Loucy (cell line): ENCODE measurements around the gene MYL5.
"Not testable (repeated sequence)": the region's sequence is repeated elsewhere in the genome, so short reads cannot be mapped to it uniquely, and the experiment has no call there.

Experiments used
- H2AFZ ChIP-seq: fragments of 200-600 bp; sonication (generic); 2 replicates; pipeline ENCODE4 v1.6.0; 2016; ENCODE audit warnings: antibody characterized with exemption, mild to moderate bottlenecking, low read length, moderate library complexity
- H3F3A ChIP-seq: fragments of 200-600 bp; 2 replicates; pipeline ENCODE4 v1.6.0; 2016; ENCODE audit warnings: antibody characterized with exemption, low read depth, mild to moderate bottlenecking
- H3K27me3 ChIP-seq: fragments of 200-600 bp; sonication (generic); 2 replicates; pipeline ENCODE4 v1.6.1; 2014; ENCODE audit warnings: low read length, mild to moderate bottlenecking; ENCODE audit not compliant: insufficient read depth, poor library complexity, severe bottlenecking
- H3K36me3 ChIP-seq: fragments of 200-600 bp; sonication (generic); 2 replicates; pipeline ENCODE4 v1.6.1; 2016; ENCODE audit warnings: low read length; ENCODE audit not compliant: insufficient read depth
- H3K4me1 ChIP-seq: fragments of 200-600 bp; sonication (generic); 2 replicates; pipeline ENCODE4 v1.5.1; 2014; ENCODE audit warnings: low read length, mild to moderate bottlenecking; ENCODE audit not compliant: insufficient read depth, poor library complexity, severe bottlenecking
- H3K4me2 ChIP-seq: fragments of 200-600 bp; sonication (generic); 2 replicates; pipeline ENCODE4 v1.6.0; 2014; ENCODE audit warnings: antibody characterized with exemption, low read length, low read depth, mild to moderate bottlenecking; ENCODE audit not compliant: poor library complexity, severe bottlenecking
- H3K4me3 ChIP-seq: fragments of 200-600 bp; sonication (generic); 2 replicates; pipeline ENCODE4 v1.5.1; 2014; ENCODE audit warnings: low read length, mild to moderate bottlenecking, mixed read lengths; ENCODE audit not compliant: poor library complexity, severe bottlenecking
- H3K79me2 ChIP-seq: fragments of 200-600 bp; sonication (generic); 2 replicates; pipeline ENCODE4 v1.6.1; 2014; ENCODE audit warnings: low read length; ENCODE audit not compliant: insufficient read depth
- H3K9ac ChIP-seq: fragments of 200-600 bp; sonication (generic); 2 replicates; pipeline ENCODE4 v1.6.0; 2014; ENCODE audit warnings: mild to moderate bottlenecking, low read depth, low read length, moderate library complexity; ENCODE audit not compliant: poor library complexity, severe bottlenecking
- H3K9me2 ChIP-seq: fragments of 200-600 bp; sonication (generic); replicated peaks from 2 replicates; pipeline ENCODE4 v1.6.1; 2016; ENCODE audit warnings: low read depth, low read length, mixed read lengths
- H3K9me3 ChIP-seq: fragments of 200-600 bp; sonication (generic); 2 replicates; pipeline ENCODE4 v1.6.1; 2014; ENCODE audit warnings: mild to moderate bottlenecking, antibody characterized with exemption, low read length, low read depth; ENCODE audit not compliant: insufficient read depth
- H4K20me1 ChIP-seq: fragments of 200-600 bp; sonication (generic); 2 replicates; pipeline ENCODE4 v1.6.0; 2014; ENCODE audit warnings: antibody characterized with exemption, low read length, mild to moderate bottlenecking; ENCODE audit not compliant: insufficient read depth, poor library complexity, severe bottlenecking
- EZH2phosphoT487 ChIP-seq: fragments of 200-600 bp; IDR thresholded peaks from 2 replicates; pipeline ENCODE4 v1.6.1; 2018; ENCODE audit warnings: antibody characterized with exemption, mild to moderate bottlenecking, moderate library complexity, borderline replicate concordance
- TF ChIP-seq, protein P1 (sequence below): fragments of 200-600 bp; sonication (generic); conservative IDR thresholded peaks from 2 replicates; pipeline ENCODE4 v1.5.1; 2014; ENCODE audit warnings: mild to moderate bottlenecking, antibody characterized with exemption, low read length

Gene MYL5

GRCh38 chr4:705278-706082, 31.1 kb downstream of the MYL5 start, which contains the start of gene PCGF3:
PCGF3 (plus strand) TSS chr4:705832; CDS start chr4:733681, 27,849 bp downstream.
- peaks cover 48% of the 10 kb centered on the region for H3K79me2 ChIP-seq
- peak within 1 kb of the TSS; percentile 99 for H3K9ac ChIP-seq
- peaks cover 22% of the 10 kb centered on the region for H3K4me1 ChIP-seq

GRCh38 chr4:706083-706633, 31.8 kb downstream of the MYL5 start:
- Histone ChIP-seq H3K4me3 (peak overlapping the region; percentile 98), H2AFZ (peak overlapping the region; percentile 79; the same call in 1 of the 2 replicates)

More at GRCh38 chr4:705278-706082, 31.1 kb downstream of the MYL5 start, which contains the start of gene PCGF3:
- Histone ChIP-seq H3K36me3 (no peaks in the 10 kb centered on the region), H3F3A (no peaks in the 10 kb centered on the region), H3K4me3 (peak within 1 kb of the TSS; percentile 98), H3K27me3 (peaks cover 5% of the 10 kb centered on the region), H4K20me1 (peaks cover 23% of the 10 kb centered on the region), H3K4me2 (peak within 1 kb of the TSS; percentile 99), H2AFZ (peak within 1 kb of the TSS; percentile 79; the same call in 1 of the 2 replicates), H3K9me3 (no peaks in the 10 kb centered on the region), H3K9me2 (no peaks in the 10 kb centered on the region)
- TF ChIP-seq, protein P1, sequence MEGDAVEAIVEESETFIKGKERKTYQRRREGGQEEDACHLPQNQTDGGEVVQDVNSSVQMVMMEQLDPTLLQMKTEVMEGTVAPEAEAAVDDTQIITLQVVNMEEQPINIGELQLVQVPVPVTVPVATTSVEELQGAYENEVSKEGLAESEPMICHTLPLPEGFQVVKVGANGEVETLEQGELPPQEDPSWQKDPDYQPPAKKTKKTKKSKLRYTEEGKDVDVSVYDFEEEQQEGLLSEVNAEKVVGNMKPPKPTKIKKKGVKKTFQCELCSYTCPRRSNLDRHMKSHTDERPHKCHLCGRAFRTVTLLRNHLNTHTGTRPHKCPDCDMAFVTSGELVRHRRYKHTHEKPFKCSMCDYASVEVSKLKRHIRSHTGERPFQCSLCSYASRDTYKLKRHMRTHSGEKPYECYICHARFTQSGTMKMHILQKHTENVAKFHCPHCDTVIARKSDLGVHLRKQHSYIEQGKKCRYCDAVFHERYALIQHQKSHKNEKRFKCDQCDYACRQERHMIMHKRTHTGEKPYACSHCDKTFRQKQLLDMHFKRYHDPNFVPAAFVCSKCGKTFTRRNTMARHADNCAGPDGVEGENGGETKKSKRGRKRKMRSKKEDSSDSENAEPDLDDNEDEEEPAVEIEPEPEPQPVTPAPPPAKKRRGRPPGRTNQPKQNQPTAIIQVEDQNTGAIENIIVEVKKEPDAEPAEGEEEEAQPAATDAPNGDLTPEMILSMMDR, result no peak
- TF ChIP-seq EZH2phosphoT487, result no peak

DNA sequence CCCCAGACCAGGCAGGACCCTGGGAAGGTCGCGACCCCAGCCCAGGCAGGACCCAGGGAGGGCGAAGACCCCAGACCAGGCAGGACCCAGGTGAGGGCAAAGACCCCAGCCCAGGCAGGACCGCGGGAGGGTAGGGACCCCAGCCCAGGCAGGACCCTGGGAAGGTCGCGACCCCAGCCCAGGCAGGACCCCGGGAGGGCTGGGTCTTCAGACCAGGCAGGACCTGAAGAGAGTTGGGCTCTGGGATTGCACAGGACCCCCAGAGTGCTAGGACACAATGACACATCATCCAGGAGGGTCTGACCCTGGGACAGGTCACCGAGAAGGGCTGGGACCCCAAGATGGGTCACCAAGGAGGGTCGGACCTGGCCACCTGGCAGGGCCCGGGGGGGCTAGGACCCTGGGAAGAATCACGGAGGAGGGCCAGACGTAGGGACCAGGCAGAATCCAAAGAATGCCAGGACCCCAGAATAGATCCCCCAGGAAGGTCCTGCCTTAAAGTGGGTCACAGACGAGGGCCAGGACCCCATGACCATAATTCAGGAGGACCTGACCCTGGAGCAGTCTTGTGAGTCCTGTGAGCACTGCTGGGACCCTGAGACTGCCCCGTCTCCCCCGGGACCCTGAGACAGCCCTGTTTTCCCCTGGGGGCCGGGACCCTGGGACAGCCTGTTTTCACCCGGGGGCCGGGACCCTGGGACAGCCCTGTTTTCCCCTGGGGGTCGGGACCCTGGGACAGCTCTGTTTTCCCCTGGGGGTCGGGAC, 32.7 kb downstream of the MYL5 start:
- Histone ChIP-seq H3K9me2 (no peaks in the 10 kb centered on the region), H3F3A (no peaks in the 10 kb centered on the region), H4K20me1 (peaks cover 31% of the 10 kb centered on the region), H3K27me3 (peaks cover 5% of the 10 kb centered on the region), H3K79me2 (peaks cover 57% of the 10 kb centered on the region), H2AFZ (no peak overlapping the region), H3K4me1 (peaks cover 29% of the 10 kb centered on the region), H3K9me3 (no peaks in the 10 kb centered on the region), H3K4me3 (peak overlapping the region; percentile 98), H3K9ac (peak overlapping the region; percentile 99), H3K36me3 (no peaks in the 10 kb centered on the region), H3K4me2 (peak overlapping the region; percentile 99)
- TF ChIP-seq, protein P1, result no peak
- TF ChIP-seq EZH2phosphoT487, result no peak

More at GRCh38 chr4:706083-706633, 31.8 kb downstream of the MYL5 start:
- peaks cover 29% of the 10 kb centered on the region for H4K20me1 ChIP-seq
- H3K79me2 ChIP-seq, result peaks cover 55% of the 10 kb centered on the region
- not testable (repeated sequence) for H3F3A ChIP-seq, H3K9me2 ChIP-seq, H3K36me3 ChIP-seq, H3K9me3 ChIP-seq, H3K27me3 ChIP-seq
- peak overlapping the region; percentile 99 for H3K4me2 ChIP-seq
- H3K4me1 ChIP-seq, result peaks cover 29% of the 10 kb centered on the region
- peak overlapping the region; percentile 99 for H3K9ac ChIP-seq
